Lung (tissue), 12 donors: ENCODE results near the gene FOXO4. TPM values are rescaled to one million over a fixed set of nuclear protein-coding genes. Genes with fewer than 3 reads are reported as not detected.

Source experiments
- ATAC-seq: fragments of 200-7000 bp; cut with Tn5 transposase; one replicate; pipeline ENCODE4 v1.9.1; 2020; ENCODE audit warnings: moderate number of reproducible peaks; ENCODE audit not compliant: insufficient read depth, low FRiP score
- DNase-seq, 3 donors: peaks; one replicate each; pipeline ENCODE4 v3.0.0-alpha.2; 2013 to 2017
- H3K27ac ChIP-seq, 2 donors: one replicate each; pipeline ENCODE4 v1.5.1; 2013; ENCODE audit warnings: mild to moderate bottlenecking in 2 of 2, moderate library complexity in 2 of 2, control low read depth in 1 of 2, inconsistent platforms in 1 of 2, low read depth in 1 of 2, low read length in 1 of 2
- H3K27me3 ChIP-seq, 3 donors: one replicate each; pipeline ENCODE4 v1.5.1; 2013; ENCODE audit warnings: low read length in 2 of 3; ENCODE audit not compliant: control insufficient read depth in 3 of 3, insufficient read depth in 3 of 3
- H3K36me3 ChIP-seq, 4 donors: one replicate each; pipeline ENCODE4 v1.5.1; 2013; ENCODE audit warnings: low read length in 4 of 4, mild to moderate bottlenecking in 1 of 4, moderate library complexity in 1 of 4; ENCODE audit not compliant: control insufficient read depth in 4 of 4, insufficient read depth in 4 of 4
- H3K4me1 ChIP-seq, 5 donors: one replicate each; pipeline ENCODE4 v1.5.1; 2013; ENCODE audit warnings: low read length in 5 of 5, mild to moderate bottlenecking in 2 of 5, moderate library complexity in 1 of 5; ENCODE audit not compliant: control insufficient read depth in 5 of 5, insufficient read depth in 5 of 5
- H3K4me3 ChIP-seq: one replicate; pipeline ENCODE4 v1.5.1; 2013; ENCODE audit warnings: mild to moderate bottlenecking, control low read depth, moderate library complexity
- H3K9ac ChIP-seq, 2 donors: one replicate each; pipeline ENCODE4 v1.5.1; 2013; ENCODE audit warnings: low read length in 2 of 2, control low read depth in 1 of 2; ENCODE audit not compliant: insufficient read depth in 1 of 2
- H3K9me3 ChIP-seq, 4 donors: one replicate each; pipeline ENCODE4 v1.5.1; 2013; ENCODE audit warnings: low read length in 3 of 4, mild to moderate bottlenecking in 1 of 4, moderate library complexity in 1 of 4; ENCODE audit not compliant: control insufficient read depth in 4 of 4, insufficient read depth in 3 of 4
- CTCF ChIP-seq: IDR thresholded peaks from 2 replicates; pipeline ENCODE4 v1.5.1; 2012; ENCODE audit warnings: mild to moderate bottlenecking; ENCODE audit errors: control extremely low read depth, extremely low read depth
- WGBS, 2 donors: extraction: QIAGEN DNeasy Blood & Tissue Kit; methylation state at CpG; one replicate each; pipeline ENCODE4 v1.1.7; 2013; 5-methylcytosine and 5-hydroxymethylcytosine counted together
- polyA plus RNA-seq, 2 donors: library from polyadenylated mRNA; stranded (reverse); fragments of 200-250 nt; gene quantifications; one replicate each; pipeline ENCODE4 v1.2.1, GENCODE V29; 2013
- total RNA-seq, 2 donors: library from RNA; depleted of rRNA in 1 of 2; stranded (reverse); fragments of >200 nt in 1 of 2; gene quantifications; one replicate each; pipeline ENCODE4 v1.2.1, GENCODE V29; 2014 to 2021
- donor health status: control.
- donor health status: control.
- donor health status: Bipolar disorder and iron deficiency.
- donor health status: healthy.
- donor health status: DM: yes; HTN: yes; CAD: no.

The FOXO4 gene
- total and polyA plus RNA-seq, 4 donors = 9.4 to 16.3 (median 12.3) TPM

GRCh38 chrX:71082822-71083221 lies 12.8 kb upstream of the FOXO4 start:
- Histone ChIP-seq H3K4me1 (no peaks in the 10 kb centered on the region), H3K9ac (no peak overlapping the region), H3K27ac (no peak overlapping the region), H3K36me3 (no peaks in the 10 kb centered on the region), H3K9me3 (no peaks in the 10 kb centered on the region), H3K4me3 (no peak overlapping the region), H3K27me3 (no peaks in the 10 kb centered on the region)
- DNase-seq (no peak), ATAC-seq (no peak)
- WGBS, 2 donors = 83 to 84% methylated on average over 4 of the region's 4 CpGs
- no peak for TF ChIP-seq CTCF

- WGBS, 2 donors = 51 to 75% methylated on average over 4 of the region's 4 CpGs
- no peak for ATAC-seq
- H3K36me3 ChIP-seq = no peaks in the 10 kb centered on the region
These were observed 9.8 kb upstream of the FOXO4 start for GRCh38 chrX:71085900-71086299.

GRCh38 chrX:71091263-71091662 lies 4.4 kb upstream of the FOXO4 start:
- no peaks in the 10 kb centered on the region for H3K27me3 ChIP-seq
- no peak overlapping the region for H3K9ac ChIP-seq
- H3K4me1 ChIP-seq = no peaks in the 10 kb centered on the region
- no peak for ATAC-seq
- DNase-seq = no peak
- H3K4me3 ChIP-seq = no peak overlapping the region
- no peaks in the 10 kb centered on the region for H3K36me3 ChIP-seq
- TF ChIP-seq CTCF = no peak
- H3K9me3 ChIP-seq = no peaks in the 10 kb centered on the region
- H3K27ac ChIP-seq = no peak overlapping the region
- WGBS, 2 donors = 71 to 89% methylated on average over 5 of the region's 5 CpGs

More at GRCh38 chrX:71085900-71086299, 9.8 kb upstream of the FOXO4 start:
- H3K27ac ChIP-seq = no peak overlapping the region
- H3K9ac ChIP-seq = no peak overlapping the region
- no peak for TF ChIP-seq CTCF
- H3K9me3 ChIP-seq = no peaks in the 10 kb centered on the region
- no peak for DNase-seq
- no peaks in the 10 kb centered on the region for H3K27me3 ChIP-seq
- no peaks in the 10 kb centered on the region for H3K4me1 ChIP-seq
- no peak overlapping the region for H3K4me3 ChIP-seq

GRCh38 chrX:71095033-71095432 lies 618 bp upstream of the FOXO4 start:
- Histone ChIP-seq H3K27ac (no peak overlapping the region), H3K36me3 (no peaks in the 10 kb centered on the region), H3K27me3 (no peaks in the 10 kb centered on the region), H3K9me3 (no peaks in the 10 kb centered on the region), H3K4me1 (peaks cover 0 to 23% (median 0%) of the 10 kb centered on the region in 5 donors), H3K4me3 (no peak overlapping the region), H3K9ac (no peak overlapping the region)
- 26 to 41% methylated on average over 6 of the region's 6 CpGs for WGBS, 2 donors
- ATAC-seq (no peak), DNase-seq (no peak)
- no peak for TF ChIP-seq CTCF
